Mucosa of descending colon (tissue), 3 donors: ENCODE data around the gene LOXHD1. TPM values are rescaled to one million over a fixed set of nuclear protein-coding genes. Genes with fewer than 3 reads are reported as not detected.

Source experiments
- ATAC-seq: fragments of 200-7000 bp; cut with Tn5 transposase; one replicate; pipeline ENCODE4 v1.9.1; 2020; ENCODE audit warnings: mild to moderate bottlenecking, moderate library complexity
- DNase-seq, 3 donors: peaks; one replicate each; pipeline ENCODE4 v3.0.0-alpha.2; 2020
- H3K36me3 ChIP-seq: fragments of 200-600 bp; one replicate; pipeline ENCODE4 v1.8.0; 2021; ENCODE audit warnings: low read depth, mild to moderate bottlenecking
- H3K4me1 ChIP-seq: fragments of 200-600 bp; one replicate; pipeline ENCODE4 v1.8.0; 2021; ENCODE audit warnings: low read depth, mild to moderate bottlenecking
- H3K4me3 ChIP-seq: fragments of 200-600 bp; one replicate; pipeline ENCODE4 v1.8.0; 2021; ENCODE audit warnings: mild to moderate bottlenecking
- H3K9me3 ChIP-seq: fragments of 200-600 bp; one replicate; pipeline ENCODE4 v1.8.0; 2021; ENCODE audit warnings: mild to moderate bottlenecking
- CTCF ChIP-seq: fragments of 200-600 bp; IDR thresholded peaks from one replicate; pipeline ENCODE4 v1.8.0; 2022; ENCODE audit warnings: antibody characterized with exemption, mild to moderate bottlenecking
- intact Hi-C, 2 donors: fragments of 100-400 bp; cut with DNase I in 1 of 2; cut with micrococcal nuclease in 1 of 2; formaldehyde crosslinking; loops; one replicate each; pipeline versions ENCODE4 v1.11.0 to v1.11.1; 2022; cut with DNase I, micrococcal nuclease
- total RNA-seq, 3 donors: library from RNA; stranded (reverse); fragmentation: NEBNext Ultra II Directional in 2 of 3; extraction: Animal tissue kit (Norgen Biotek cat#: 25700) in 2 of 3; gene quantifications; one replicate each; pipeline versions ENCODE4 v1.2.1 to v1.2.4, GENCODE V29; 2021 to 2023
- donor health status: DM: no; HTN: no; CAD: no; lungs with moderate emphysema.
- donor health status: DM: no; HTN: no; CAD: no.
- donor health status: DM: no; HTN: yes; CAD: no.

LOXHD1 gene
- total RNA-seq, 3 donors from 2014 or later = 0.06 TPM; not detected in 2

- ATAC-seq (no peak), DNase-seq (no peak)
Observed at GRCh38 chr18:46632401-46633071, 24.5 kb downstream of the LOXHD1 start.

GRCh38 chr18:46630991-46631390, 26.0 kb downstream of the LOXHD1 start:
- Histone ChIP-seq H3K9me3 (no peaks in the 10 kb centered on the region), H3K36me3 (no peaks in the 10 kb centered on the region), H3K4me3 (no peak overlapping the region), H3K4me1 (no peaks in the 10 kb centered on the region)
- no peak for DNase-seq
- no peak for TF ChIP-seq CTCF
- intact Hi-C loops = no loop called here
- ATAC-seq = no peak

More at GRCh38 chr18:46632401-46633071, 24.5 kb downstream of the LOXHD1 start:
- Histone ChIP-seq H3K9me3 (no peaks in the 10 kb centered on the region), H3K4me1 (no peaks in the 10 kb centered on the region), H3K4me3 (no peak overlapping the region), H3K36me3 (no peaks in the 10 kb centered on the region)
- intact Hi-C loops = no loop called here
- no peak for TF ChIP-seq CTCF

- H3K4me1 ChIP-seq = no peaks in the 10 kb centered on the region
- DNase-seq (no peak), ATAC-seq (no peak)
- H3K4me3 ChIP-seq = no peak overlapping the region
- intact Hi-C loops = no loop called here
- H3K36me3 ChIP-seq = no peaks in the 10 kb centered on the region
- H3K9me3 ChIP-seq = no peaks in the 10 kb centered on the region
- TF ChIP-seq CTCF = no peak
Observed at GRCh38 chr18:46630160-46630559, 26.9 kb downstream of the LOXHD1 start.

- intact Hi-C loops = no loop called here
- no peaks in the 10 kb centered on the region for H3K36me3 ChIP-seq
- H3K9me3 ChIP-seq = no peaks in the 10 kb centered on the region
- DNase-seq = no peak
- H3K4me1 ChIP-seq = no peaks in the 10 kb centered on the region
- no peak for TF ChIP-seq CTCF
- ATAC-seq = no peak
- H3K4me3 ChIP-seq = no peak overlapping the region
Observed at GRCh38 chr18:46629361-46629760, 27.7 kb downstream of the LOXHD1 start.

GRCh38 chr18:46628206-46628605, 28.8 kb downstream of the LOXHD1 start:
- no peak for TF ChIP-seq CTCF
- H3K4me1 ChIP-seq = no peaks in the 10 kb centered on the region
- DNase-seq (no peak), ATAC-seq (no peak)
- intact Hi-C loops = no loop called here
- H3K36me3 ChIP-seq = no peaks in the 10 kb centered on the region
- H3K4me3 ChIP-seq = no peak overlapping the region
- no peaks in the 10 kb centered on the region for H3K9me3 ChIP-seq

GRCh38 chr18:46627136-46627535, 29.9 kb downstream of the LOXHD1 start:
- intact Hi-C loops = no loop called here

More at GRCh38 chr18:46627136-46627535, 29.9 kb downstream of the LOXHD1 start:
- no peaks in the 10 kb centered on the region for H3K4me1 ChIP-seq
- no peaks in the 10 kb centered on the region for H3K36me3 ChIP-seq
- ATAC-seq = no peak
- no peak overlapping the region for H3K4me3 ChIP-seq
- TF ChIP-seq CTCF = no peak
- DNase-seq = no peak
- no peaks in the 10 kb centered on the region for H3K9me3 ChIP-seq
